Neuronal stem cell (in vitro differentiated cells): ENCODE data around the gene KRT80.

Source experiments
- DNase-seq: peaks from one replicate; pipeline ENCODE4 v3.0.0-alpha.2; 2013; ENCODE audit warnings: low spot score
- H2AFZ ChIP-seq: one replicate; pipeline ENCODE4 v1.6.1; 2013; ENCODE audit warnings: mild to moderate bottlenecking, low read length, inconsistent platforms
- H2AK5ac ChIP-seq: 2 replicates; pipeline ENCODE4 v1.6.1; 2013; ENCODE audit warnings: low read depth, mild to moderate bottlenecking, inconsistent platforms, low read length, moderate library complexity, mixed read lengths
- H2BK120ac ChIP-seq: 2 replicates; pipeline ENCODE4 v1.6.1; 2013; ENCODE audit warnings: low read depth, mild to moderate bottlenecking, inconsistent platforms, low read length, moderate library complexity, mixed read lengths
- H2BK12ac ChIP-seq: one replicate; pipeline ENCODE4 v1.6.1; 2013; ENCODE audit warnings: low read length, inconsistent platforms
- H2BK15ac ChIP-seq: 2 replicates; pipeline ENCODE4 v1.6.1; 2013; ENCODE audit warnings: mild to moderate bottlenecking, low read length, inconsistent platforms, mixed read lengths
- H2BK5ac ChIP-seq: one replicate; pipeline ENCODE4 v1.6.1; 2013; ENCODE audit warnings: inconsistent platforms, mild to moderate bottlenecking, low read length, moderate library complexity
- H3K14ac ChIP-seq: one replicate; pipeline ENCODE4 v1.6.1; 2013; ENCODE audit warnings: low read length, inconsistent platforms
- H3K18ac ChIP-seq: 2 replicates; pipeline ENCODE4 v1.6.1; 2013; ENCODE audit warnings: low read length, inconsistent platforms
- H3K23ac ChIP-seq: 2 replicates; pipeline ENCODE4 v1.6.1; 2013; ENCODE audit warnings: low read depth, mild to moderate bottlenecking, mixed read lengths, low read length, inconsistent platforms; ENCODE audit not compliant: poor library complexity
- H3K27ac ChIP-seq: replicated peaks from 3 replicates; pipeline ENCODE4 v1.5.1; 2013; ENCODE audit warnings: low read length, inconsistent platforms
- H3K27me3 ChIP-seq, 3 experiments: 2 replicates each; pipeline ENCODE4 v1.6.1; 2013; ENCODE audit warnings: low read length in 3 of 3, mild to moderate bottlenecking in 2 of 3, inconsistent platforms in 1 of 3, low read depth in 1 of 3, mixed read lengths in 1 of 3, moderate library complexity in 1 of 3; ENCODE audit not compliant: control insufficient read depth in 3 of 3, insufficient read depth in 3 of 3
- H3K36me3 ChIP-seq, 2 donors: replicated peaks in 1 of 2; 2 replicates each; pipeline ENCODE4 v1.6.1; 2013; ENCODE audit warnings: low read length in 2 of 2; ENCODE audit not compliant: control insufficient read depth in 2 of 2, insufficient read depth in 2 of 2
- H3K4ac ChIP-seq: 2 replicates; pipeline ENCODE4 v1.6.1; 2013; ENCODE audit warnings: inconsistent platforms, mild to moderate bottlenecking, low read length, moderate library complexity
- H3K4me1 ChIP-seq, 2 donors: 1 replicate in 1 of 2; 2 replicates in 1 of 2; pipeline ENCODE4 v1.6.1; 2013; ENCODE audit warnings: low read length in 2 of 2, low read depth in 1 of 2; ENCODE audit not compliant: control insufficient read depth in 2 of 2, insufficient read depth in 1 of 2
- H3K4me2 ChIP-seq: one replicate; pipeline ENCODE4 v1.6.1; 2013; ENCODE audit warnings: mild to moderate bottlenecking, low read length, inconsistent platforms; ENCODE audit not compliant: insufficient read depth, poor library complexity, severe bottlenecking
- H3K4me3 ChIP-seq, 2 donors: 2 replicates each; pipeline ENCODE4 v1.5.1; 2013; ENCODE audit warnings: low read length in 2 of 2, mild to moderate bottlenecking in 2 of 2, inconsistent platforms in 1 of 2, moderate library complexity in 1 of 2
- H3K79me1 ChIP-seq: one replicate; pipeline ENCODE4 v1.6.1; 2013; ENCODE audit warnings: low read depth, mild to moderate bottlenecking, inconsistent platforms, low read length, moderate library complexity
- H3K9ac ChIP-seq: one replicate; pipeline ENCODE4 v1.6.1; 2013; ENCODE audit warnings: mild to moderate bottlenecking, low read depth, low read length, inconsistent platforms; ENCODE audit not compliant: poor library complexity
- H3K9me3 ChIP-seq, 2 donors: replicated peaks in 1 of 2; 2 replicates each; pipeline versions ENCODE3 to v1.6.1; 2013; ENCODE audit warnings: low read length in 2 of 2, mild to moderate bottlenecking in 2 of 2, inconsistent platforms in 1 of 2, low read depth in 1 of 2, mixed read lengths in 1 of 2, moderate library complexity in 1 of 2; ENCODE audit not compliant: control insufficient read depth in 2 of 2, insufficient read depth in 1 of 2
- H4K8ac ChIP-seq: one replicate; pipeline ENCODE4 v1.6.1; 2013; ENCODE audit warnings: low read depth, mild to moderate bottlenecking, inconsistent platforms, low read length, moderate library complexity
- H4K91ac ChIP-seq: one replicate; pipeline ENCODE4 v1.6.1; 2013; ENCODE audit warnings: low read length, low read depth, mild to moderate bottlenecking, inconsistent platforms; ENCODE audit not compliant: poor library complexity
- WGBS, 2 donors: extraction: QIAGEN DNeasy Blood & Tissue Kit; methylation state at CpG; one replicate each; pipeline ENCODE4 v1.1.7; 2013; ENCODE audit warnings: missing lambda C conversion rate in 2 of 2, mixed read lengths in 1 of 2; ENCODE audit not compliant: insufficient read length in 2 of 2, insufficient replicate concordance in 1 of 2; ENCODE audit errors: extremely low coverage in 2 of 2; 5-methylcytosine and 5-hydroxymethylcytosine counted together

KRT80 gene

GRCh38 chr12:52165096-52165855 is 26.5 kb downstream of the KRT80 start:
- H3K4me2 ChIP-seq = no peak overlapping the region
- H3K79me1 ChIP-seq = no peaks in the 10 kb centered on the region
- peak overlapping the region; percentile 42 for H2BK5ac ChIP-seq
- no peak overlapping the region for H4K91ac ChIP-seq
- peak overlapping the region; percentile 0 for H2BK12ac ChIP-seq
- H3K9me3 ChIP-seq = no peaks in the 10 kb centered on the region
- no peak overlapping the region for H3K4me3 ChIP-seq
- H2BK120ac ChIP-seq = peak overlapping the region; percentile 77
- no peak overlapping the region for H3K14ac ChIP-seq
- H3K9ac ChIP-seq = no peak overlapping the region
- no peak for DNase-seq
- peak overlapping the region; percentile 45 for H4K8ac ChIP-seq
- H3K36me3 ChIP-seq = no peaks in the 10 kb centered on the region
- H3K18ac ChIP-seq = peak overlapping the region; percentile 86
- peaks cover 0 to 8% (median 0%) of the 10 kb centered on the region in 3 experiments for H3K27me3 ChIP-seq
- no peak overlapping the region for H3K4ac ChIP-seq
- H3K27ac ChIP-seq = no peak overlapping the region
- no peak overlapping the region for H3K23ac ChIP-seq
- peak overlapping the region; percentile 77 for H2BK15ac ChIP-seq
- H2AK5ac ChIP-seq = peak overlapping the region; percentile 71
- H3K4me1 ChIP-seq = peaks cover 0 to 5% of the 10 kb centered on the region in 2 donors
- WGBS, 2 donors = no CpG with 5 or more reads among the region's 13 CpGs
- no peak overlapping the region for H2AFZ ChIP-seq

- peak overlapping the region; percentile 77 for H2BK120ac ChIP-seq
- no peak overlapping the region for H3K9ac ChIP-seq
These were observed 27.2 kb downstream of the KRT80 start for GRCh38 chr12:52164624-52165023.

GRCh38 chr12:52162981-52163380 is 28.8 kb downstream of the KRT80 start:
- no peak for DNase-seq
- Histone ChIP-seq H4K8ac (no peak overlapping the region), H3K27ac (peak overlapping the region; percentile 37), H2BK15ac (no peak overlapping the region), H2BK5ac (no peak overlapping the region), H3K14ac (no peak overlapping the region), H3K4ac (no peak overlapping the region), H2AK5ac (no peak overlapping the region), H4K91ac (no peak overlapping the region), H3K36me3 (no peaks in the 10 kb centered on the region), H3K79me1 (no peaks in the 10 kb centered on the region), H2AFZ (no peak overlapping the region), H3K9ac (no peak overlapping the region), H2BK12ac (no peak overlapping the region), H3K4me2 (no peak overlapping the region), H3K18ac (peak overlapping the region; percentile 51), H3K9me3 (no peaks in the 10 kb centered on the region), H2BK120ac (no peak overlapping the region), H3K23ac (no peak overlapping the region), H3K4me3 (no peak overlapping the region), H3K27me3 (peaks cover 0 to 3% (median 0%) of the 10 kb centered on the region in 3 experiments), H3K4me1 (peaks cover 0 to 5% of the 10 kb centered on the region in 2 donors)
- no CpG with 5 or more reads among the region's 3 CpGs for WGBS, 2 donors

More at GRCh38 chr12:52164624-52165023, 27.2 kb downstream of the KRT80 start:
- Histone ChIP-seq H3K27me3 (peaks cover 0 to 3% (median 0%) of the 10 kb centered on the region in 3 experiments), H2AFZ (no peak overlapping the region), H4K8ac (no peak overlapping the region), H3K9me3 (no peaks in the 10 kb centered on the region), H3K4me3 (no peak overlapping the region), H3K36me3 (no peaks in the 10 kb centered on the region), H3K4me2 (no peak overlapping the region), H3K18ac (no peak overlapping the region), H3K4ac (no peak overlapping the region), H3K79me1 (no peaks in the 10 kb centered on the region), H2BK5ac (peak overlapping the region; percentile 42), H4K91ac (no peak overlapping the region), H2BK12ac (peak overlapping the region; percentile 64), H3K27ac (no peak overlapping the region), H2AK5ac (peak overlapping the region; percentile 71), H3K14ac (peak overlapping the region; percentile 5), H2BK15ac (peak overlapping the region; percentile 77), H3K4me1 (peaks cover 0 to 5% of the 10 kb centered on the region in 2 donors), H3K23ac (no peak overlapping the region)
- no peak for DNase-seq
- WGBS, 2 donors = no CpG with 5 or more reads among the region's 13 CpGs

GRCh38 chr12:52160200-52160599 is 31.6 kb downstream of the KRT80 start:
- Histone ChIP-seq H3K27me3 (peaks cover 0 to 3% (median 0%) of the 10 kb centered on the region in 3 experiments), H3K9me3 (no peaks in the 10 kb centered on the region), H3K4ac (no peak overlapping the region), H3K4me3 (no peak overlapping the region), H2BK5ac (no peak overlapping the region), H3K9ac (no peak overlapping the region), H4K8ac (no peak overlapping the region), H2AFZ (no peak overlapping the region), H3K4me2 (no peak overlapping the region), H3K14ac (peak overlapping the region; percentile 4), H2BK12ac (no peak overlapping the region), H3K18ac (no peak overlapping the region), H4K91ac (no peak overlapping the region), H3K79me1 (no peaks in the 10 kb centered on the region), H2AK5ac (no peak overlapping the region), H2BK120ac (no peak overlapping the region), H3K23ac (no peak overlapping the region), H3K27ac (no peak overlapping the region), H3K4me1 (peaks cover 0 to 5% of the 10 kb centered on the region in 2 donors), H3K36me3 (no peaks in the 10 kb centered on the region), H2BK15ac (no peak overlapping the region)
- WGBS, 2 donors = no CpG with 5 or more reads among the region's 4 CpGs
- no peak for DNase-seq
